CD1c-positive myeloid dendritic cell (primary cell): ENCODE data around the gene ATP11A.
"Not testable (repeated sequence)": the region's sequence is repeated elsewhere in the genome, so short reads cannot be mapped to it uniquely, and the experiment has no call there.

Experiments
- DNase-seq: peaks from one replicate; pipeline ENCODE4 v3.0.0-alpha.2; 2016; ENCODE audit errors: extremely low spot score

Gene ATP11A

GRCh38 chr13:112880221-112880641, 190.4 kb downstream of the ATP11A start:
- no peak for DNase-seq

- DNase-seq, result no peak
Observed at GRCh38 chr13:112880976-112881540, 191.2 kb downstream of the ATP11A start.

- DNase-seq, result no peak
Observed at GRCh38 chr13:112881656-112882554, 192.1 kb downstream of the ATP11A start.

- no peak for DNase-seq
Observed at GRCh38 chr13:112882555-112883024, 192.8 kb downstream of the ATP11A start.

GRCh38 chr13:112883241-112883945, 193.6 kb downstream of the ATP11A start:
- no peak for DNase-seq

GRCh38 chr13:112884700-112885099, 194.9 kb downstream of the ATP11A start:
- not testable (repeated sequence) for DNase-seq

GRCh38 chr13:112885242-112885781, 195.5 kb downstream of the ATP11A start:
- DNase-seq, result no peak

- DNase-seq, result peak; percentile 44
Observed at GRCh38 chr13:112885782-112886268, 196.0 kb downstream of the ATP11A start.

GRCh38 chr13:112887151-112887550, 197.3 kb downstream of the ATP11A start:
- no peak for DNase-seq

- DNase-seq, result no peak
Observed at GRCh38 chr13:112887557-112887991, 197.7 kb downstream of the ATP11A start.

- no peak for DNase-seq
Observed at GRCh38 chr13:112888238-112889111, 198.6 kb downstream of the ATP11A start.

GRCh38 chr13:112889351-112890290, 199.8 kb downstream of the ATP11A start:
- no peak for DNase-seq

- no peak for DNase-seq
Observed at GRCh38 chr13:112890316-112891145, 200.7 kb downstream of the ATP11A start.

- no peak for DNase-seq
Observed at GRCh38 chr13:112891477-112892401, 201.9 kb downstream of the ATP11A start.

- peak; percentile 3 for DNase-seq
Observed at GRCh38 chr13:112892426-112893206, 202.8 kb downstream of the ATP11A start.

- no peak for DNase-seq
Observed at GRCh38 chr13:112893207-112893569, 203.3 kb downstream of the ATP11A start.
